OCI-LY3 (cell line): ENCODE data around the gene HSD17B10.
"Not testable (repeated sequence)": the region's sequence is repeated elsewhere in the genome, so short reads cannot be mapped to it uniquely, and the experiment has no call there.

Experiments used
- CTCF ChIP-seq: fragments of 200-600, 300-600 bp; sonication (generic); IDR thresholded peaks from 2 replicates; pipeline ENCODE4 v1.5.1; 2014; ENCODE audit warnings: antibody characterized with exemption, low read length, low read depth
- EZH2phosphoT487 ChIP-seq: fragments of 200-600 bp; shearing (Covaris generic); IDR thresholded peaks from 2 replicates; pipeline ENCODE4 v1.6.1; 2018; ENCODE audit warnings: antibody characterized with exemption, mixed run types, low read depth

- not testable (repeated sequence) for TF ChIP-seq CTCF, EZH2phosphoT487
Measured at GRCh38 chrX:53420351-53420750, 13.8 kb downstream of the HSD17B10 start.
